ENCODE data around the gene SLC25A29. TPM values are rescaled to one million over a fixed set of nuclear protein-coding genes. Genes with fewer than 3 reads are reported as not detected.
"Not testable (repeated sequence)": the region's sequence is repeated elsewhere in the genome, so short reads cannot be mapped to it uniquely, and the experiment has no call there.

SLC25A29 gene
- total RNA-seq, 2 donors from 2014 or later = 24.7 to 34.0 TPM

DNA sequence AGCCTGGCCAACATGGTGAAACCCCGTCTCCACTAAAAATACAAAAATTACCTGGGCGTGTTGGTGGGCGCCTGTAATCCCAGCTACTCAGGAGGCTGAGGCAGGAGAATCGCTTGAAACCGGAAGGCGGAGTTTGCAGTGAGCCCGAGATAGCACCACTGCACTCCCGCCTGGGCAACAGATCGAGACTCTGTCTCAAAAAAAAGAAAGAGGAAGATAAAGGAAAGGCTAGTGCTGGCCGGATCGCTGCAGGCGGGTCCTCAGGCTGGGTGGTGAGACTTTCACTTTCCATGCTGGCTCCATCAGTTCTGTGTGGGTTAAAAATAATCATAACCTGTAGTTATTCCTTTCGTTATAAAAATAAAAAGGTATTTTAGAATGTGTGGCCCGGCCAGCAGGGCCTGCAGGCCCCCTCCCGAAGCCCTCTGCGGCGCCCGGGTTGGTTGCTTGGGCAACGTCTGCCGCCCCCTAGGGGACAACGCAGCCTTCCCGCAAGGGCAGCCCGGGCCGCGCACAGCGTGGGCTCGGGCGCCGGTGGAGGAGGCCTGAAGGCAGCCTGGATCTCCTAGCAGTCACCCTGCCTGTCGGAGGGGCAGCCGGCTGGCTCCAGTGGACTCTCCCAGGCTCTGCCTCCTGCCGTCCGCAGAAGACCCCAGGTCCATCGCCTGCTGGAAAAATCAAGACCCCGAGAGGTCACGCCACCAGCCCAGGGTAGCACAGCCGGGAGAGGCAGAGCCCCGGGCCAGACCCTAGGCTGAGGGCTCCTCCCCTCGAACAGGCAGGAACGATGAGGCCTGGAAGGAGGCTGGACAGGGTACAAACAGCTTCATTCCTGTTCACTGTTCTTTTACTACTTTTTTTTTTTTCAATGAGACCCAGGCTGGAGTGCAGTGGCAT is 11.9 kb upstream of the SLC25A29 start:
- Histone ChIP-seq H3K9me3 (no peaks in the 10 kb centered on the region), H3K27ac (peak overlapping the region; percentile 10 to 49), H3K36me3 (no peaks in the 10 kb centered on the region), H3K4me1 (peaks cover 0 to 12% of the 10 kb centered on the region in 2 donors), H3K4me3 (peak overlapping the region; percentile 13 to 49), H3K27me3 (no peaks in the 10 kb centered on the region)
- TF ChIP-seq, protein P1, sequence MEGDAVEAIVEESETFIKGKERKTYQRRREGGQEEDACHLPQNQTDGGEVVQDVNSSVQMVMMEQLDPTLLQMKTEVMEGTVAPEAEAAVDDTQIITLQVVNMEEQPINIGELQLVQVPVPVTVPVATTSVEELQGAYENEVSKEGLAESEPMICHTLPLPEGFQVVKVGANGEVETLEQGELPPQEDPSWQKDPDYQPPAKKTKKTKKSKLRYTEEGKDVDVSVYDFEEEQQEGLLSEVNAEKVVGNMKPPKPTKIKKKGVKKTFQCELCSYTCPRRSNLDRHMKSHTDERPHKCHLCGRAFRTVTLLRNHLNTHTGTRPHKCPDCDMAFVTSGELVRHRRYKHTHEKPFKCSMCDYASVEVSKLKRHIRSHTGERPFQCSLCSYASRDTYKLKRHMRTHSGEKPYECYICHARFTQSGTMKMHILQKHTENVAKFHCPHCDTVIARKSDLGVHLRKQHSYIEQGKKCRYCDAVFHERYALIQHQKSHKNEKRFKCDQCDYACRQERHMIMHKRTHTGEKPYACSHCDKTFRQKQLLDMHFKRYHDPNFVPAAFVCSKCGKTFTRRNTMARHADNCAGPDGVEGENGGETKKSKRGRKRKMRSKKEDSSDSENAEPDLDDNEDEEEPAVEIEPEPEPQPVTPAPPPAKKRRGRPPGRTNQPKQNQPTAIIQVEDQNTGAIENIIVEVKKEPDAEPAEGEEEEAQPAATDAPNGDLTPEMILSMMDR (IDR thresholded peaks at IDR 0.05) = peak; percentile 87 to 94
- peak; percentile 74 for DNase-seq (ENCODE audit: low spot score)

DNA sequence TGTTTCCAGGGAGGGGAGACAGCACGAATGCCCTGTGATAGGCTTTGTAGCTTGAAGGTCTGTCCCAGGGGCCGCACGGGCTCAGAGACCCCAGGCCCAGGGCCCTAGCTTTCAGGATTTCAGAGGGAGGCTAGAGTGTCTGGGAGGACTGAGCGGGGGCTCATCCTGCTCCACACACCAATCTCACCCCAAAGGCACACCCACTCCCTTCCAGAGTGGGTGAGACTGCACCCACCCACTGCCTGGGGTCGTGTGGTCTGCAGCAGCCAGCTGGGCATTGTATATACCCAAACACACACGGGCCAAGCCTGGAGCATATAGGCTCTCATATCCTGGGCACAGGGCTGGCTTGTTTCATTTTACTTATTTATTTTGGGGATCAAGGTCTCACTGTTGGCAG is 11.1 kb upstream of the SLC25A29 start:
- no peak for DNase-seq (ENCODE audit: low spot score)
- Histone ChIP-seq H3K9me3 (no peaks in the 10 kb centered on the region), H3K4me3 (no peak overlapping the region), H3K4me1 (peaks cover 0 to 20% of the 10 kb centered on the region in 2 donors), H3K27ac (no peak overlapping the region), H3K36me3 (no peaks in the 10 kb centered on the region), H3K27me3 (no peaks in the 10 kb centered on the region)
- TF ChIP-seq, protein P1 (IDR thresholded peaks at IDR 0.05) = no peak

DNA sequence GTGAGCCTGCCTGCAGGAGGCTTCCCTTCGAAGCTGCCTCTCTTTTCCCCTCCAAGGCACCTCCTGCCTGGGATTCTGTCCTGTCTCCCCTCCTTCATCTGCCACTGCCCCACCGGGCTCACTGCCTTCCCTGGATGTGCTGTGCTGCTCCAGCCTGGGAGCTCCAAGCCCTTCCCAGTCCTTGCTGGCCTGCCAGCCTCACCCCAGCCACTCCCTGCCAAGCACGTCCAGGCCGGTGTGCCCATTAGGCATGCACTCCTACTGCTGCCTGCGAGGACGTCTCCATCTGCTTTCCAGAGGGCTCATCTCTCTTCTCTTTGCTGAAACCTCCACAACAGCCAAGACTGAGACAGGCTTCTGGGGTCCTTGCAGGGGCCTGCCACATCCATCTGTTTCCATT is 8.5 kb upstream of the SLC25A29 start:
- Histone ChIP-seq H3K27me3 (no peaks in the 10 kb centered on the region), H3K27ac (no peak overlapping the region), H3K36me3 (no peaks in the 10 kb centered on the region), H3K9me3 (no peaks in the 10 kb centered on the region), H3K4me1 (peaks cover 0 to 25% of the 10 kb centered on the region in 2 donors), H3K4me3 (no peak overlapping the region)
- TF ChIP-seq, protein P1 (IDR thresholded peaks at IDR 0.05) = no peak
- no peak for DNase-seq (ENCODE audit: low spot score)

DNA sequence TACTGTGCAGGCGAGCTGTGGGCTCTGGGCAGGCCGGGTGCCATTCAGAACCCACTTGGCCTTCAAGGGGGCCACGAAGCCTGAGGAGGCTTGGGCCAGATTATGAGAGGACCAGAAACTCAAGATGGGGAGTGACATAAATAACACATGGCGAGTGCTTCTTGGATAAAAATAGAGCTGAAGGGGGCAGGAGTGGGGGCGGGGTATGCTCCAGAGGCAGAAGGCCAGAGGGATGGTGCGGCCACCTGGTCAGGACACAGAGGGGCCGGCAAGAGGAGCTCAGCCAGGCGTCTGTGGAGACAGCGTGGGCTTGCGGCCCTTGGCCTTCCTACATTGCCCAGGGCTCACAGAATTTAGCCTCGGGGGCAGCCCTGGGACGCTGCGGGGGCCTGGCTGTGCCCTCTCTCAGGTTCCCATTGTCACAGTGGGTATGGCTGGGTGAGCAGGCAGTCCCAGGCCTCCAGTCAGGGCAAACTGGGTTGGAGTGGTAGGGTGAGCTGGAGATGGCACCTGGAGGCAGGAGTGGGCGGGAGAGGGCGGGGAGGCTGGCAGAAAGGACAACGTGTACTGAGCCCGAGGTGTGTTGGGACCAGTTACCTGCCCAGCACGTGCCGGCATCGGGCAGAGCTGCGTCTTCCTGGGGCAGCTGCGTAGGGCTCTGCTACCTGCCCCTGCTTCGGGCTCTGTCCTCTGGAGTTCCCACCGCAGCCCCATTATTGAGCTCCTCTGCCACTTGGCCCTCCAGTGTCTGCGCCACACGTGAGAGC is 7.4 kb upstream of the SLC25A29 start:
- no peak overlapping the region for H3K4me3 ChIP-seq
- H3K9me3 ChIP-seq = no peaks in the 10 kb centered on the region
- no peaks in the 10 kb centered on the region for H3K27me3 ChIP-seq
- H3K27ac ChIP-seq = no peak overlapping the region
- TF ChIP-seq, protein P1 (IDR thresholded peaks at IDR 0.05) = no peak
- H3K4me1 ChIP-seq = peaks cover 0 to 25% of the 10 kb centered on the region in 2 donors
- DNase-seq (ENCODE audit: low spot score) = no peak
- H3K36me3 ChIP-seq = no peaks in the 10 kb centered on the region

DNA sequence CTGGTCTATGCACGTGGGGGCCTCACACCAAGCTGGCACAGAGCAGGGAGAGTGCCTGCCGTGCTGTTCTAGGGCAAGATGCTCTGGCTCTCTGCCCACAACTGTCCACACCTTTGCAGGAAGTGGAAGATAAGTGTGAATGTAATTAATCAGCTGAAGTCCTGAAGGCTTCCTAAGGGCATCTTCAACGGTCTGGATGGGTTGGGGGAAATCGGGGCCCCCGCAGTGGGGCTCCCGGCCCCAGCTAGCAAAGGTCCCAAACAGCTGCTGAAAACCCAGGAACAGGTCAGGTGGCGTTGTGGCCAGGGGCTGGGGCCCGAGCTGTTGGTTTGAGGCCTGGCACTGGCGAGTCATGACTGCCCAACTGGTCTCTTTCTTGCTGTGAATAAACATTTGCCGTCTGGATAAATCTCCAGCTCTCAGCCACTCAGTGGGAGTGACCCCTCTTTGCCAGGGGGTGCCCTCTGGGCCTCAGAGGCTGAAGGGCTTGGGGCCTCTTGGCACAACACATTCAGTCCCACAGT is 6.7 kb upstream of the SLC25A29 start:
- no peak overlapping the region for H3K27ac ChIP-seq
- TF ChIP-seq, protein P1 (IDR thresholded peaks at IDR 0.05) = no peak
- H3K4me1 ChIP-seq = peaks cover 0 to 24% of the 10 kb centered on the region in 2 donors
- no peaks in the 10 kb centered on the region for H3K27me3 ChIP-seq
- H3K9me3 ChIP-seq = no peaks in the 10 kb centered on the region
- H3K36me3 ChIP-seq = no peaks in the 10 kb centered on the region
- DNase-seq (ENCODE audit: low spot score) = no peak
- no peak overlapping the region for H3K4me3 ChIP-seq

DNA sequence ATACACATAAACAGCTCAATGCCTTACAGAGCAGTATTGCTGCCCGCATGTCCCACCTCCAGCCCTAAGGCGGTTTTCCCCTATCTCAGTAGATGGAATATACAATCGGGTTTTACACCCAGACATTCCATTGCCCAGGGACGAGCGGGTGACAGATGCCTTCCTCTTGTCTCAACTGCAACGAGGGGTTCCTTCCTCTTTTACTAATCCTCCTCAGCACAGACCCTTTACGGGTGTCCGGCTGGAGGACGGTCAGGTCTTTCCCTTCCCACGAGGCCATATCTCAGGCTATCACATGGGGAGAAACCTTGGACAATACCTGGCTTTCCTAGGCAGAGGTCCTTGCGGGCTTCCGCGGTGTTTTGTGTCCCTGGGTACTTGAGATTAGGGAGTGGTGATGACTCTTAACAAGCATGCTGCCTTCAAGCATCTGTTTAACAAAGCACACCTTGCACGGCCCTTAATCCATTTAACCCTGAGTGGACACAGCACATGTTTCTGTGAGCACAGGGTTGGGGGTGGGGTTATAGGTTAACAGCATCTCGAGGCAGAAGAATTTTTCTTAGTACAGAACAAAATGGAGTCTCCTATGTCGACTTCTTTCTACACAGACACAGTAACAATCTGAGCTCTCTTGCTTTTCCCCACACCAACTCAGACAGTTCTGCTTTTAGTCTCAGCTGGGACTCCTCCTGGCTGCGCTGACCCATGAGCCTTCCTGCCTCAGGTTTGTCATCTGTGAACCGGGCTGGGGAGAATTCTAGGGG is 6.0 kb upstream of the SLC25A29 start:
- peaks cover 0 to 31% of the 10 kb centered on the region in 2 donors for H3K4me1 ChIP-seq
- H3K9me3 ChIP-seq; H3K27ac ChIP-seq; H3K27me3 ChIP-seq; DNase-seq (ENCODE audit: low spot score); H3K4me3 ChIP-seq; H3K36me3 ChIP-seq: not testable (repeated sequence)

Data from right atrium auricular region (tissue), 2 donors.